HFFc6 (cell line): Measurements from ENCODE around the gene EPHX1. TPM values are rescaled to one million over a fixed set of nuclear protein-coding genes. Genes with fewer than 3 reads are reported as not detected.
A peak's percentile ranks its signal among the peaks of the same experiment; 100 is the strongest.

Source experiments
- DNase-seq: peaks from one replicate; pipeline ENCODE4 v3.0.0-alpha.2; 2018
- H3K27ac Mint-ChIP-seq: 2 replicates; pipeline ENCODE4 v1.8.0; 2020; ENCODE audit warnings: mild to moderate bottlenecking, mixed read lengths
- H3K27me3 Mint-ChIP-seq: 2 replicates; pipeline ENCODE4 v1.8.0; 2021; ENCODE audit warnings: mild to moderate bottlenecking, moderate library complexity, mixed read lengths; ENCODE audit not compliant: insufficient read depth
- H3K36me3 Mint-ChIP-seq: 2 replicates; pipeline ENCODE4 v1.8.0; 2021; ENCODE audit warnings: low read depth, mixed read lengths
- H3K4me1 Mint-ChIP-seq: 2 replicates; pipeline ENCODE4 v1.8.0; 2020; ENCODE audit warnings: low read depth, mixed read lengths
- H3K4me3 Mint-ChIP-seq: 2 replicates; pipeline ENCODE4 v1.8.0; 2020; ENCODE audit warnings: mild to moderate bottlenecking, moderate library complexity, mixed read lengths
- H3K9me3 Mint-ChIP-seq: 2 replicates; pipeline ENCODE4 v1.8.0; 2020; ENCODE audit warnings: mild to moderate bottlenecking, mixed read lengths
- total RNA-seq, 6 experiments: library from RNA; stranded (reverse); fragmentation: NEBNext Ultra II Directional; extraction: Animal tissue kit (Norgen Biotek cat#: 25700); gene quantifications; 2 replicates in 1 of 6; 3 replicates in 5 of 6; pipeline ENCODE4 v1.2.3, GENCODE V29; 2021
- TF ChIP-seq, protein P1 (sequence below): fragments of 200-600 bp; sonication (generic); IDR thresholded peaks from 2 replicates; pipeline ENCODE4 v1.5.0; 2021; ENCODE audit warnings: antibody characterized with exemption, mild to moderate bottlenecking

EPHX1 gene
- total RNA-seq, 6 experiments from 2014 or later = 30.3 to 38.7 (median 34.9) TPM

GRCh38 chr1:225763716-225764548, 46.0 kb upstream of the EPHX1 start:
- Mint-ChIP-seq H3K27me3 (peaks cover 7% of the 10 kb centered on the region), H3K36me3 (no peaks in the 10 kb centered on the region), H3K4me3 (peak overlapping the region; percentile 17; the same call in 1 of the 2 replicates), H3K27ac (peak overlapping the region; percentile 29; the same call in 1 of the 2 replicates), H3K9me3 (no peaks in the 10 kb centered on the region), H3K4me1 (peaks cover 56% of the 10 kb centered on the region)
- DNase-seq = no peak
- TF ChIP-seq, protein P1, sequence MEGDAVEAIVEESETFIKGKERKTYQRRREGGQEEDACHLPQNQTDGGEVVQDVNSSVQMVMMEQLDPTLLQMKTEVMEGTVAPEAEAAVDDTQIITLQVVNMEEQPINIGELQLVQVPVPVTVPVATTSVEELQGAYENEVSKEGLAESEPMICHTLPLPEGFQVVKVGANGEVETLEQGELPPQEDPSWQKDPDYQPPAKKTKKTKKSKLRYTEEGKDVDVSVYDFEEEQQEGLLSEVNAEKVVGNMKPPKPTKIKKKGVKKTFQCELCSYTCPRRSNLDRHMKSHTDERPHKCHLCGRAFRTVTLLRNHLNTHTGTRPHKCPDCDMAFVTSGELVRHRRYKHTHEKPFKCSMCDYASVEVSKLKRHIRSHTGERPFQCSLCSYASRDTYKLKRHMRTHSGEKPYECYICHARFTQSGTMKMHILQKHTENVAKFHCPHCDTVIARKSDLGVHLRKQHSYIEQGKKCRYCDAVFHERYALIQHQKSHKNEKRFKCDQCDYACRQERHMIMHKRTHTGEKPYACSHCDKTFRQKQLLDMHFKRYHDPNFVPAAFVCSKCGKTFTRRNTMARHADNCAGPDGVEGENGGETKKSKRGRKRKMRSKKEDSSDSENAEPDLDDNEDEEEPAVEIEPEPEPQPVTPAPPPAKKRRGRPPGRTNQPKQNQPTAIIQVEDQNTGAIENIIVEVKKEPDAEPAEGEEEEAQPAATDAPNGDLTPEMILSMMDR = no peak

DNA sequence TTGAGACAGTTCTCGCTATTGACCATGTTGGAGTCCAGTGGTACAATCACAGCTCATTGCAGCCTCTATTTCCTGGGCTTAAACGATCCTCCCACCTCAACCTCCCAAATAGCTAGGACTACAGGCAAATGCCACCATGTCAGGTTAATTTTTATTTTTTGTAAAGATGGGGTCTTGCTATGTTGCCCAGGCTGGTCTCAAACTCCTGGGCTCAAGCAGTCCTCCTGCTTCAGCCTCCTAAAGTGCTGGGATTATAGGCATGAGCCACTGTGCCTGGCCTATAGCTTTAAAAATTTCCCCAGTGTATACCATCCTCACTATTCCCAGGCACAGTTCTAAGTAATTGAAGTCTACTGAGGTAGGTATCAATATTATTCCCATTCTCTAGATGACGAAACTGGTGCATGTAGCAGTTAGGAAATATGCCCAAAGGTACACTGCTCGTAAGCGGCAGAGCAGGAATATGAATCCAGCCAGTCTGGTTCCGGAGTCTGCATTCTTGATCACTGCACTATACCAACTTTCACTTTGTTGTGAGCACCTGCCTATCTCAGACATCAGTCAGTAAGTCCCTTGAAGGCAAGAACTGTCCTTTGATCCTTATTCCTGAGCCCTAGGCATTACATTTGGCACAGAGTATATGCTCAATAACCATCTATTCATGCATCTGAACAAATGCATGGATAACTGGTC, 43.8 kb upstream of the EPHX1 start:
- Mint-ChIP-seq H3K9me3 (no peaks in the 10 kb centered on the region), H3K27me3 (peaks cover 5% of the 10 kb centered on the region), H3K27ac (peak overlapping the region; percentile 93; the same call in 1 of the 2 replicates), H3K4me1 (peaks cover 69% of the 10 kb centered on the region), H3K4me3 (no peak overlapping the region; the same call in 1 of the 2 replicates), H3K36me3 (no peaks in the 10 kb centered on the region)
- TF ChIP-seq, protein P1 = no peak
- DNase-seq = no peak

- H3K4me1 Mint-ChIP-seq = peaks cover 65% of the 10 kb centered on the region
- peak overlapping the region; percentile 58 for H3K4me3 Mint-ChIP-seq
Measured at GRCh38 chr1:225766967-225767633, 42.8 kb upstream of the EPHX1 start.

GRCh38 chr1:225767634-225768540, 42.0 kb upstream of the EPHX1 start:
- TF ChIP-seq, protein P1 = no peak
- H3K27me3 Mint-ChIP-seq = peaks cover 5% of the 10 kb centered on the region
- peak overlapping the region; percentile 58 for H3K4me3 Mint-ChIP-seq
- peaks cover 66% of the 10 kb centered on the region for H3K4me1 Mint-ChIP-seq
- H3K36me3 Mint-ChIP-seq = no peaks in the 10 kb centered on the region
- peak overlapping the region; percentile 93 for H3K27ac Mint-ChIP-seq
- peak; percentile 40 for DNase-seq
- no peaks in the 10 kb centered on the region for H3K9me3 Mint-ChIP-seq

More at GRCh38 chr1:225766967-225767633, 42.8 kb upstream of the EPHX1 start:
- Mint-ChIP-seq H3K27ac (peak overlapping the region; percentile 93), H3K36me3 (no peaks in the 10 kb centered on the region), H3K27me3 (peaks cover 5% of the 10 kb centered on the region), H3K9me3 (no peaks in the 10 kb centered on the region)
- TF ChIP-seq, protein P1 = no peak
- DNase-seq = peak; percentile 91
